HG02885 (cell line): ENCODE measurements around the gene HAGHL.
"Not testable (repeated sequence)": the region's sequence is repeated elsewhere in the genome, so short reads cannot be mapped to it uniquely, and the experiment has no call there.

Experiments used
- ATAC-seq: cut with Tn5 transposase; IDR thresholded peaks from one replicate; pipeline ENCODE4 v1.9.1; 2021; ENCODE audit warnings: mild to moderate bottlenecking; ENCODE audit not compliant: unreplicated experiment, poor library complexity

The HAGHL gene

GRCh38 chr16:686459-687260 lies 40.2 kb upstream of the HAGHL start:
- ATAC-seq = no peak

DNA sequence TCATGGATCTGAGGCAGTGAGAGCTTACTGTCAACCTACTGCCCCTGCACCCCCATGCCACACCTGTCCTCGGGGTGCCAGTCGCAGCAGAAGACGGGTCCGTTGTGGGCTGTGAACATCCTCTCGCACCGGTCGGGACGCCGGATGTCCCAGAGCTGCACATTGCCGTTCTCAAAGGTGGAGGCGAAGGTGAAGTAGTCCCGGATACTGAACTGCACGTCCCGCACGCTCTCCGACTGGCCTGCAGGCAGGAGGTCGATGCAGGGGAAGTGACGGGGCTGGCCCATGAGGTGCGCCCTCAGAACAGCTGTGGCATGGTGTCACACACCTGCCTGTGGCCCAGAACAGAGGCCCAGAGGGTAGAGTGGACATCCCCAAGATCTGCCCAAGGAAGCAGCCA lies 39.4 kb upstream of the HAGHL start:
- ATAC-seq = no peak

GRCh38 chr16:689175-689897 lies 37.6 kb upstream of the HAGHL start:
- no peak for ATAC-seq

DNA sequence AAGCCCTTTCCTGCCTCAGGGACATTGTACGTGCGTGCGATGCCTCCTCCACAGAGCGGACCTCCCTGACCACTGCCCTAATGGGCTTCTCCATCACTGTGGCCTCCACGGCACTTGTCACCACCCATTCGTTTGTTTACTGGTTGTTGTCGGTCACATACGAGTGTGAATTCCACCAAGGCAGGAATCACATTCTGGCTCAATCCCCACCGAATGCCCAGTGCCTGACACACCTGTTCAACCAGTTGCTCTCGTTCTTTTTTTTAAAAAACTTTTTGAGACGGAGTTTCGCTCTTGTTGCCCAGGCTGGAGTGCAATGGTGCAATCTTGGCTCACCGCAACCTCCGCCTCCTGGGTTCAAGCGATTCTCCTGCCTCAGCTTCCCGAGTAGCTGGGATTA lies 35.7 kb upstream of the HAGHL start:
- ATAC-seq = not testable (repeated sequence)

GRCh38 chr16:692356-693108 lies 34.4 kb upstream of the HAGHL start:
- ATAC-seq = no peak

DNA sequence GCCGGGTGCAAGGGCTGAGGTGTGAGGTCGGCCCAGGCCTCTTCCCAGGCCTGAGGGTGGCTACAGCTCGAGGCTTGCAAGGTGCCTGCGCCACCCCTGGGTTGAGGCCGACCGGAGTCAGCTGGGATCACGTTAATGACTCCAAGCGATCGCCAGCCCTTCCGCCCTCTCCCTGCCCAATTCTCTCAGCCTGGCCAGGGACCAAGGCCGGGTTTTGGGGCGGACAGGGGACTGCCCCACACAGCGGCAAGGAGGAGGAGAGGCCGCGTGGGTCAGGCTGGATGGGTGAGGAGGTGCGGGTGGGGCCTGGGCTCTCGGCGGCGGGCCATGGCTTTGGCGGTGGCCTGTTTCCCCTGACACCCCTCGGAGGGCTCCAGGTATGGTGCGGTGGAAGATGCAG lies 33.5 kb upstream of the HAGHL start:
- ATAC-seq = no peak

DNA sequence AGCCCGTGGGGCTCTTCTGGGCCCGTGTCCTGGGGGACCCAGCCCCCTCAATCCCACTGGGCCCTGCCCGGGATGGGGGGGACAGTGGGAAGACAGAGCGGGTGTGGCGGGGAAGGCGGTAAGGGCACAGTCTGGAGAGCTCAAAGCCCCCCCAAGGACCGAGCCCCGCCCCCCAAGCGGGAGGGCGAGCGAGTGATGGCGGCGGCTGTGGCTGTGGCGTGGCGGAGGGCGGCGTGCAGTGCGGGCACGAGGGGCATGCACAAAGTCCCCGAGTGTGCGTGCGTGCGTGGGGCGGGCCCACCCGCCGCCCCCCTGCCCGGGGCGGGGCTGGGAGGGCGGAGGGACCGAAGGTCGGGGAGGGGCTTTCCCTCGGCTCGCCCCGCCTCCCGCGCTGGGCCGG lies 33.1 kb upstream of the HAGHL start:
- no peak for ATAC-seq

- ATAC-seq = no peak
Measured at GRCh38 chr16:694187-694862, 32.6 kb upstream of the HAGHL start.

DNA sequence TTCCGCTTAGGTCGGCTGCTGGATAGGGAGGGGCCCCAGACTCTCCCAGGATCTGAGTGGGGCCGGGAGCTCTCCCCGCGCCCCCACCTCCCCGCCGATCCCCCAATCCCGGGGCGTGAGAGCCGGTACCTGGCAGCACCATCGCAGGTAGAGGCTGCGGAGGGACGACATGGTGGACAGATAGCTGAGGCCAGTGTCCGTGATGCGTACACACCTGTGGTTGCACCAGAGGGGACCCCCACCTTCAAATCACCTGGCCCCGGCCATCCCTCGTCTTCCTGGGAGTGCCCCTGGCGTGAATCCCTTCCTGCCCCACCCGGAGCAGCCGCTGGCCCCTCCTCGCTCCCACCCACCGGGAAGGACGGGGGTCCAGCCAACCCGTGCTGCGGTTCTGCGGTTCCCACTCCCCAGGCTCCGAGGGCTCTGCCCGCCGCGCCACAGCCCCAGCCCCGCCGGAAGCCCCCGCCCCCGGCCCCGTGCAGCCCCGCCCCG lies 32.0 kb upstream of the HAGHL start:
- ATAC-seq = no peak

DNA sequence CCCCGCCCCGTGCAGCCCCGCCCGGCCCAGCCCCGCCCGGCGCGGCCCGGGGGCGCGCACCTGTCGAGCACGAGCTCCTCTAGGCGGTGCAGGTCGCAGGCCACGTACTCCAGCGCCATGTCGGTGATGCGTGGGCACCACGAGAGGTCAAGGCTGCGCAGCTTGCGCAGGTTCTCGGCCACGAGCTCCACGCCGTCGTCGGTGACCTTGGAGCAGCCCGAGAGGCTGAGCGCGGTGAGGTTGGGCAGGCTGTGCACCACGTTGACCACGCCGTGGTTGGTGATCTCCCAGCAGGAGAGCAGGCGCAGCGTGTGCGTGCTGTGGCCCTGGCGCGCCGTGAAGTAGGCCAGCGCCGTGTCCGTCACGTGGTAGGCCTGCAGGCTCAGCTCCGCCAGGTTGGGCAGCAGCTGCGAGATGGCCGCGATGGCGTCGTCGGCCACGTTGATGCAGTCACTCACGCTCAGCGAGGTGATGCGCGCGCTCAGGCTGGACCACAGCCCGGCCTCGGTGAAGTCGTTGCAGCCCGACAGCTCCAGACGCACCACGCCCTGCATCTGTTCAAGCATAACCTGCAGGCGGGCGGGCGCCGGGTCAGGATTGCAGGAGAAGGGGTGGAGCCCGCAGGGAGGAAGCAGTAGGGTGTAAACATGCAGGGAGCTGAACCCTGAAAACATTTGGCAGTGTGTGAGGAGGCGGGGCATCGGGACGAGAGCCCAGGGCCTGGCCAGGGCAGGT lies 31.4 kb upstream of the HAGHL start:
- ATAC-seq = no peak

DNA sequence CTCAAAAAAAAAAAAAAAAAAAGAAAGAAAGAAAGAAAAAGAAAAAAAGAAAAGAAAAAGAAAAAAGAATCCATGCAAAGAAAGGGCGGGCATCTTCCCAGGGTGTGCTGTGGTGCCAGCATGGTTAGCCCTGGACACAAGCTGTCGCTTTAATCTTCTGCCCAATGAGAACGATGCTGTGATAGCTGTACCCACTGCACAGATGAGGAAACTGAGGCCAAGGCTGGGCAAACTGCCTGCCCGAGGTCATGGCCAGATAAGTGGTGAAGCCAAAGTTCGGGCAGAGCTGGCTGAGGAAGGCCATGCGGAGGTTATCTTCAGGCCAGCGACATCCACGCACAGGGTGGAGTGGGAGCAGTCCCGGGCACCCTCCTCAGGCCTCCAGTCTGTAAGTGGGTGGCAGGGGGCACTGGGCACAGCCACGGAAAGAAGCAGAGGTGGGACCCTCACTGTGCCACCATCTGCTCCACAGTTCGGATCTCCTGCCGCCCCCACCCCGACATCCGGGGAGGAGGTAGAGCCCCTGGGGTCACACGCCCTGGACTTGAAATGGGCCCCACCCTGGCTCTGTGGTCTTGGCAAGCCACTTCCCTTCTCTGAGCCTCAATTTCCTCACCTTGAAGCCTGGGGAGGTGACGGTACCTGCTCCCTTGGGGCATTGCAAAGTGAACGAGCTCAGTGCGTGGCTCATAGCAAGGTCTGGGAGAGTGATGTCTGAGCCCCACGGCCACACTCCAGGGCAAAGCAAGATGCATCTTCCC lies 27.8 kb upstream of the HAGHL start:
- no peak for ATAC-seq

GRCh38 chr16:700684-701584 lies 26.0 kb upstream of the HAGHL start:
- no peak for ATAC-seq

DNA sequence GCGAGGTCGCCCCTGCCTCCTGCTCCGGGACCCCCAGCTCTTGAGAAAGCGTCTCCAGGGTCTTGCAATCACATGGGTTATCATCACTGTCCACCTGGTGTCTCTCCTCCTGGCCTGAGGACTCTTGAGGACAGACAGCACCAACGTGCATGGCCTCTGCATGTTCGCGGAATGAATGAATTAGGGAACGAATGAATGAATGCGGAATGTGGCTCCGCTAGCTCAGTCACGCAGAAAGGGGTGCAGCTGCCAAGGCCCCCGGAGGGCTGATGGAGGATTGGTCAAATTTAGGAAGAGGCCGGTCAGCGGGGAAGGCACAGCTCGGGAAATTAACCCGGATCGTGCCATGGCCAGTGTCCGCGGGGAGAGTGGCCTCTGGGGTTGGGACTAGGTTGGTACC lies 24.6 kb upstream of the HAGHL start:
- ATAC-seq = no peak

- ATAC-seq = no peak
Measured at GRCh38 chr16:703406-703805, 23.5 kb upstream of the HAGHL start.

DNA sequence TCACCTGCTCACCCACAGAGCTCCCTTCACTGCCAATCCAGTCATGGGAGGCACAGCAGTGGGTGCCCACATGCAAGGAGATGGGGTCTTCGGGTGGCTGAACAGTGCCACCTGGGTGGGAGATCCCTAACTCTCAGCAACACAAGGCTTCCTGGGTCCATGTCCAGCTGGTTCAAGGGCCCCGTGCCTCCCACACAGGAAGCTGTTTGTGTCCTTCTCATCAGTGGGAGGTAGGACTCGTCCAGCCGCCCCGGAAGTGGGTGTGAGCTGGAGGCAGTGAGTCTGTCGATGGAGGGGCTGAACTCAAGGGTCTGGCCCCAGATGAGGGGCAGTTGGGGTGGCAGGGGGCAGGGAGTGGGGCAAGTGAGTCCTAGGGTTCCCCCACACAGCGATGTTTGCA lies 22.9 kb upstream of the HAGHL start:
- ATAC-seq = no peak

DNA sequence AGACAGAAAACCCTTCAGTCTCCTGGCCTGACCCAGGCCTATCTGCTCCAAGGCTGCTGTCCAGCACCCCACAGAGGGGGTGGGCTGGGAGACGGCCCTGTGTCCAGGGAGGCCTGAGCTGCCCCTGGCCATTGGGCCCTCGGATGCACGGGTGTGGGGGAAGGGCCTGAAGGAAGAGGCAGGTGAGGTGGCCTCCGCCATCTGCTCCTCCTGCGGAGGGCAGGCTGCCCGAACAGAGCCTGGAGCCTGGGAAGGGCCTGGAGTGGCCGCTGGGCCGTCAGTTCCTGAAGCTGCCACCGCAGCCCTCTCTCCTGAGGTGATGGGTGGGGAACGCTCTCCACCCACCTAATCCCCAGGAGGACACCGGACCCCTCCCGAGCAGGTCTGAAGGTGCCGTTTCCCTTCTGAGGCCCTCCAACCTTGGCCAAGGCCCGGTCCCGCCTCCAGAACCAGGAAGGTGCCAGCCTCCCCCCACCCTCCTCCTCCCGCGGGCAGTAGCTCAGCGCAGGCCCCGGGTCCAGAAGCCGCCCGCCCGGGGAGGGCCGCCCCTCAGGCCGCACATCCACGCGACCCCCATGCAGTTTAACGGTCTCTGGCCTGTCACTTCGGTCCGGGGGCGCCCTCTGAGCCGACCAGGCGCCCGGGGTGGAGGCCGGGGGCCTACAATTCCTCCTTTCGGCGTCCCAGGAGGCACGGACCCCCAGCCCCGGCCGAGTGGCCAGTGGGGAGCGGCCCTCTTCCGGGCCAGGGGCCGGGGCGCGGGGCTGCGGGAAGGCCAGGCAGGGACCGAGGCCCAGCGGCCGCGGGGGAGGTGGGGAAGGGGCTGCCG lies 22.1 kb upstream of the HAGHL start:
- no peak for ATAC-seq
